ENCODE data around the gene CTDSPL.

DNA sequence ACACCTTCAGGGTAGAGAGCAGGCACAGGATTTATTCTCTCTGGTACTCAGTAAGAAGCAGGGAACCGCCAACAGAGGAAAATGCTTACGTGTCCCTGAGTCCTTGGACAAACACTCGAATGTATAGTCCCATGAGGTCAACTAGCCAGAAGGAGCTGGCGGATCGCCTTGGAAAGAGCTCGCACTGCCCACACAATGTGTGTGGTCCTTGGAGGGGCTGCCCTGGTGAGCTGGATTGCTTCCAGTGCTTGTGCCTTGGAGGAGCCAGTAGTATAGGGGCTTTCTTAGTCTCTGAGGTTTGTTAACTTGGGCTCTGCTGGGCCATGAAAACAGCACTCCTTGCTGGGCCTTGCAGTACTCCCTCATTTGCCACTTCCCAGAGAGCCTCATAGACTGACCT is 88.2 kb downstream of the CTDSPL start:
- TF ChIP-seq, protein P1, sequence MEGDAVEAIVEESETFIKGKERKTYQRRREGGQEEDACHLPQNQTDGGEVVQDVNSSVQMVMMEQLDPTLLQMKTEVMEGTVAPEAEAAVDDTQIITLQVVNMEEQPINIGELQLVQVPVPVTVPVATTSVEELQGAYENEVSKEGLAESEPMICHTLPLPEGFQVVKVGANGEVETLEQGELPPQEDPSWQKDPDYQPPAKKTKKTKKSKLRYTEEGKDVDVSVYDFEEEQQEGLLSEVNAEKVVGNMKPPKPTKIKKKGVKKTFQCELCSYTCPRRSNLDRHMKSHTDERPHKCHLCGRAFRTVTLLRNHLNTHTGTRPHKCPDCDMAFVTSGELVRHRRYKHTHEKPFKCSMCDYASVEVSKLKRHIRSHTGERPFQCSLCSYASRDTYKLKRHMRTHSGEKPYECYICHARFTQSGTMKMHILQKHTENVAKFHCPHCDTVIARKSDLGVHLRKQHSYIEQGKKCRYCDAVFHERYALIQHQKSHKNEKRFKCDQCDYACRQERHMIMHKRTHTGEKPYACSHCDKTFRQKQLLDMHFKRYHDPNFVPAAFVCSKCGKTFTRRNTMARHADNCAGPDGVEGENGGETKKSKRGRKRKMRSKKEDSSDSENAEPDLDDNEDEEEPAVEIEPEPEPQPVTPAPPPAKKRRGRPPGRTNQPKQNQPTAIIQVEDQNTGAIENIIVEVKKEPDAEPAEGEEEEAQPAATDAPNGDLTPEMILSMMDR (IDR thresholded peaks at IDR 0.05; ENCODE audit: borderline replicate concordance, extremely low read depth, low read length, poor library complexity, severe bottlenecking): no peak
- TF ChIP-seq EZH2 (IDR thresholded peaks at IDR 0.05; ENCODE audit: borderline replicate concordance, low read depth, low read length, severe bottlenecking): no peak
